Stomach smooth muscle (tissue), 2 donors: ENCODE measurements around the gene CAVIN3.

Experiments
- H3K27ac ChIP-seq: one replicate; pipeline ENCODE4 v1.7.0; 2013; ENCODE audit warnings: mild to moderate bottlenecking, low read length, inconsistent platforms
- H3K27me3 ChIP-seq, 2 donors: one replicate each; pipeline ENCODE4 v1.7.0; 2013; ENCODE audit warnings: low read length in 2 of 2; ENCODE audit not compliant: insufficient read depth in 2 of 2, control insufficient read depth in 1 of 2
- H3K36me3 ChIP-seq, 2 donors: one replicate each; pipeline ENCODE4 v1.7.0; 2013; ENCODE audit warnings: low read length in 2 of 2; ENCODE audit not compliant: control insufficient read depth in 2 of 2, insufficient read depth in 2 of 2
- H3K4me1 ChIP-seq: one replicate; pipeline ENCODE4 v1.7.0; 2013; ENCODE audit warnings: low read length; ENCODE audit not compliant: control insufficient read depth, insufficient read depth
- H3K4me3 ChIP-seq, 2 donors: one replicate each; pipeline ENCODE4 v1.7.0; 2013; ENCODE audit warnings: low read length in 2 of 2
- H3K9ac ChIP-seq, 2 donors: one replicate each; pipeline ENCODE4 v1.7.0; 2013; ENCODE audit warnings: low read length in 2 of 2, mild to moderate bottlenecking in 1 of 2
- H3K9me3 ChIP-seq, 2 donors: one replicate each; pipeline ENCODE4 v1.7.0; 2013; ENCODE audit warnings: low read length in 2 of 2; ENCODE audit not compliant: control insufficient read depth in 2 of 2
- donor health status: healthy.
- donor health status: Pancreatic carcinoma.

Gene CAVIN3, protein sequence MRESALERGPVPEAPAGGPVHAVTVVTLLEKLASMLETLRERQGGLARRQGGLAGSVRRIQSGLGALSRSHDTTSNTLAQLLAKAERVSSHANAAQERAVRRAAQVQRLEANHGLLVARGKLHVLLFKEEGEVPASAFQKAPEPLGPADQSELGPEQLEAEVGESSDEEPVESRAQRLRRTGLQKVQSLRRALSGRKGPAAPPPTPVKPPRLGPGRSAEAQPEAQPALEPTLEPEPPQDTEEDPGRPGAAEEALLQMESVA

DNA sequence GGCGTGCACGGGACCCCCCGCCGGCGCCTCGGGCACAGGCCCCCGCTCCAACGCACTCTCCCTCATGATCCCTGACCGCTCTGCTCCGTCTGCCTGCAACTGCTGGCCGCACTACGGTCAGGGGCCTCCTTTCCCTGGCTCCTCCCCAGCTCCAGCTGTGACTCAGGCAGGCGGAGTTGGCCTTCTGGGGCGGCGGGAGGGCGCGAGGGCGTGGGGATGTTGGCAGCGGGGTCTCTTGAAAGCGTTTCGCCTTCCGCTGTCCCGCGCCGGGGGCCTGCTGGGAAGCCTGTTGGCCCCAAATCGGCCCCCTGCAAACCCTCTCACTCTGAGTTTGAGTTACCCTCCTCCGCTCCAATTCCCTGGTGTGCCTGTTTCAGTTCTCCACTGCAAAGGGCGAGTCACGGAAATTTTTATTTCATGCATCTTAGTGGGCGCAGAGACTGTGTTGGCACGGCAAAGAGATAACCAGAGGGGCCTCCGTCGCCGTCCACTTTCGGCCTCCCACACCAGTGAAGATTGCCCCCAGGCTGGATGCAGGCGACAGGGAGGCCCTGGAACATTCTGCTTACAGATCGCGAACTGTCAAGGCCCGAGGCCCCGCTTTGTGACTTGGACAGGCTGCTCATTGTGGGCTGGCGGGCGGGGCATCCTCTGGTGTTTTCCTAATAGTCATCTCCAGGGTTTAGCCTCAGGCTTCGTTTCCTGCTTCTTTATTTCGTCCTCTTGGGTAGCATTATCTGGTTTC is at the start of gene CAVIN3:
TSS of gene CAVIN3 (minus strand) at position 91 of the 745 bp plus-strand sequence. CDS start at position 66, 25 bp downstream.
- H3K4me1 ChIP-seq: peaks cover 49% of the 10 kb centered on the region
- peak within 1 kb of the TSS; percentile 96 to 98 for H3K9ac ChIP-seq
- peak within 1 kb of the TSS; percentile 99 for H3K27ac ChIP-seq
- H3K36me3 ChIP-seq: peaks cover 0 to 2% of the 10 kb centered on the region in 2 donors
- no peaks in the 10 kb centered on the region for H3K9me3 ChIP-seq
- H3K4me3 ChIP-seq: peak within 1 kb of the TSS; percentile 83 to 86
- H3K27me3 ChIP-seq: no peaks in the 10 kb centered on the region

GRCh38 chr11:6365659-6366058 is 45.4 kb upstream of the CAVIN3 start:
- Histone ChIP-seq H3K4me1 (peaks cover 10% of the 10 kb centered on the region), H3K9ac (no peak overlapping the region), H3K36me3 (no peaks in the 10 kb centered on the region), H3K27ac (no peak overlapping the region), H3K27me3 (no peaks in the 10 kb centered on the region), H3K9me3 (no peaks in the 10 kb centered on the region), H3K4me3 (no peak overlapping the region)

DNA sequence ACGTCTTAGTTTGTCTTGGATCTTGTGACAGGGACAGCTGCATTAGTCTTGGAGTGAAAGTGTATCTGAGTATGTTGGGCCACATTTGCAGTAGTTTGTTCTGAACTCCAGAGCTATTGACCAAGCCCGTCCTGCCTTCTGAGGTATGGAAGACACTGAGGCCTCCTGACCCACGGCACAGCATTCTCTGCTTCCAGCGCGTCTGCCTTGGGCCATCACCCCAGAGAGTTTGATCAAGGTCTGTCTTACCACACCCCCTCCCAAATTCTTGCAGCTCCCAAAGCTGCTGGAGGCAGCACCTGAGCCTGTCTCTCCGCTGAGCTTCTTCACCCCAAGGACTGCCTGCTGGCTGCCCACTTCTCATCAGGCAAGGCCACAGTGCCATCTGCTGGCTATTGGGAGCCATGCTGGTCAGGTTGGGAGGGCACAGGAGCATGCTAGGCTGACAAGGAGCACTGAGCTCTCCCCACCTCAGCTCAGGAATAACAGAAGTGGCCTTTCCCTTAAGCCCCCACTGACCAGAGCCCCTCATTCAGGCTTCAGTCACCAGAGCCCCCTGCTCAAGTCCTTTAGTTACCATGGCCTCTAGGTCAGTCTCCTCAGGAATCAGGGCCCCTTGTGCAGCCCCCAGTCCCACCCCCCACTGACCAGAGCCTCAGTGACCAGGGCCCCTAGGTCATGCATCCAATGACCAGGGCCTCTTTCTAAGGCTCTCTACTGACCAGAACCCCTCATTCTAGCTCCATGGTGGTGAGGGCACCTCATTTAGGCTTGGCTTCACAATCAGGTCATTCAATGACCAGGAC is 42.8 kb upstream of the CAVIN3 start:
- no peaks in the 10 kb centered on the region for H3K9me3 ChIP-seq
- no peaks in the 10 kb centered on the region for H3K36me3 ChIP-seq
- no peaks in the 10 kb centered on the region for H3K27me3 ChIP-seq
- H3K4me1 ChIP-seq: peaks cover 10% of the 10 kb centered on the region
- H3K27ac ChIP-seq: no peak overlapping the region
- H3K9ac ChIP-seq: no peak overlapping the region
- no peak overlapping the region for H3K4me3 ChIP-seq

DNA sequence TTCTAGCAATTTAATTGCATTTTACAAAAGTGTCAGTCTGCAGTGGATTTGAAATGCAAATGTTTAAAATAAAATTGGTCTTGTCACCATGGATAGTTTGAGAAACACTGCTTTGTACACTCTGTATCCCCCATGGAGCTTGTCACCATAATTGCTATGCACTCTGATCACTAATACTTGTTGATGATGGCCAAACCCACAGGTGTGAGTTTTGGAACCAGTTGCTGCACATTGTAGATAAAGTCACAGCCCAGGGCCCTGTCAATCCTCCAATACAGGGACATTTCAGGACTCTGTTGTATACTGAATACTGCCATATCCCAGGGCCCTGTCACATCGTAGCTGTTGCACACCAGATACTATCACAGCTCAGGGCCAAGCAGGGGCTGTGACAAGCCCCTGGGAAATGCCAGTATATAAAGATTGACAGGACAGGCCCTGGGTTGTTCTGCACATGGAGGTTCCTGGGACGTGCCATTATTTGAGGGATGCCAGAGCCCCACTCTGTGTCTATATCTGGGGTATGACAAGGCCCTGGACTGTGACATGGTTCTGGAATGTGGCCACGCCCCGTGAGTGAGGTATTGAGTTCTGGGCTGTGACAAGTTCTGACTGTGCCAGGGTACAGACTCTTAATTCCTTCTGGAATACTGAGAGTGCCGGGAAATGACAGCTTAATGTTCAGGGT is 42.0 kb upstream of the CAVIN3 start:
- Histone ChIP-seq H3K36me3 (no peaks in the 10 kb centered on the region), H3K4me1 (peaks cover 10% of the 10 kb centered on the region), H3K4me3 (no peak overlapping the region), H3K9me3 (no peaks in the 10 kb centered on the region), H3K27me3 (no peaks in the 10 kb centered on the region), H3K27ac (no peak overlapping the region), H3K9ac (no peak overlapping the region)

DNA sequence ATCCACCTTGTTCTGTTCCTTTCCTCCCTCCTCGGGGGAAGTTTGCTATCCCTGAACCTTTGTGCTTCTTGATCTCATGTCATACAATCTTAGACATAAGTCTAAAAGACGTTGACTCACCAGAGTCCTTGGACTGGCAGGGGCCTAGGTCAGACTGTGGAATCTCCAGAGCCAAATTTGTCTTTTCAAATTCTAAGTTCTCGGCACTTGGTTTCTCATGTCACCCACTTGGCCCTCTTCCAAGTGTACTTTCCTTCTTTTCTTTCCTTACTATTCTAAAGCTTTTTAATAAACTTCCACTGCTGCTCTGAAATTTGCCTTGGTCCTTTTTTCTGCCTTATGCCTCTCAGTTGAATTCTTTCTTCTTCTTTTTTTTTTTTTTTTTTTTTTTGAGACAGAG is 39.9 kb upstream of the CAVIN3 start:
- Histone ChIP-seq H3K27ac (no peak overlapping the region), H3K4me1 (peaks cover 20% of the 10 kb centered on the region)

GRCh38 chr11:6357222-6357621 is 36.9 kb upstream of the CAVIN3 start:
- peak overlapping the region; percentile 46 for H3K27ac ChIP-seq
- H3K4me1 ChIP-seq: peaks cover 9% of the 10 kb centered on the region
- H3K27me3 ChIP-seq: no peaks in the 10 kb centered on the region
- no peaks in the 10 kb centered on the region for H3K9me3 ChIP-seq
- H3K9ac ChIP-seq: peak overlapping the region in 1 of 2 donors; percentile 2
- no peak overlapping the region for H3K4me3 ChIP-seq
- H3K36me3 ChIP-seq: no peaks in the 10 kb centered on the region

More for the DNA sequence above, 39.9 kb upstream of the CAVIN3 start:
- no peaks in the 10 kb centered on the region for H3K27me3 ChIP-seq
- no peaks in the 10 kb centered on the region for H3K36me3 ChIP-seq
- no peak overlapping the region for H3K4me3 ChIP-seq
- no peak overlapping the region for H3K9ac ChIP-seq
- no peaks in the 10 kb centered on the region for H3K9me3 ChIP-seq

DNA sequence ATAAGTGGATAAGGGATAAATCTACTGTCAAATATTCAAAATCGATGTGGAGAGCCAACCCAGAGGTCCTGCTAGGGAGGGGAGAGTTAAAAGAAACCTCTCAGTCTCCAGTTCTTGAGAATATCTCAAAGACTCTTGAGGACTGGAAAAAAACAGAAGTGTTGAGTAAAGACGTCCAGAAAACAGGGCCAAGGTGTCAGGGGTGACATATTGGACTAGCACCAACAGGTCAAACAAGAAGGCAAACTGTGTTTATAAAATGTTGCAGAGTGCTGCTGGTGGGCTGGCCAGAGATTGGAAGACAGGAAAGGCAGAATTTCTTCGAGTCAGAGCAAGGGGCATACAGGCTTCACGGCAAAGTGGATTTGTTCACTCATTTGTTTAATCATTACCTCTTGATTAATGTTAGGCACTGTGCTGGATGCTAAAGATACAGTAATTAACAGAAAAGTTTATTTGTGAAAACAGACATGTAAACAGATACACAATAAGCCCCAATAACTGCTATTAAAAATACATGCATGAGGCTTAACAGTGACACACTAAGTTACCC is 36.3 kb upstream of the CAVIN3 start:
- Histone ChIP-seq H3K9ac (no peak overlapping the region), H3K4me1 (peaks cover 9% of the 10 kb centered on the region), H3K27me3 (no peaks in the 10 kb centered on the region), H3K4me3 (no peak overlapping the region), H3K9me3 (no peaks in the 10 kb centered on the region), H3K27ac (peak overlapping the region; percentile 46), H3K36me3 (no peaks in the 10 kb centered on the region)

- no peaks in the 10 kb centered on the region for H3K9me3 ChIP-seq
- H3K36me3 ChIP-seq: no peaks in the 10 kb centered on the region
- no peak overlapping the region for H3K9ac ChIP-seq
- H3K4me1 ChIP-seq: peaks cover 9% of the 10 kb centered on the region
- H3K27me3 ChIP-seq: no peaks in the 10 kb centered on the region
- H3K27ac ChIP-seq: no peak overlapping the region
- no peak overlapping the region for H3K4me3 ChIP-seq
Measured at GRCh38 chr11:6354651-6355485, 34.6 kb upstream of the CAVIN3 start.

DNA sequence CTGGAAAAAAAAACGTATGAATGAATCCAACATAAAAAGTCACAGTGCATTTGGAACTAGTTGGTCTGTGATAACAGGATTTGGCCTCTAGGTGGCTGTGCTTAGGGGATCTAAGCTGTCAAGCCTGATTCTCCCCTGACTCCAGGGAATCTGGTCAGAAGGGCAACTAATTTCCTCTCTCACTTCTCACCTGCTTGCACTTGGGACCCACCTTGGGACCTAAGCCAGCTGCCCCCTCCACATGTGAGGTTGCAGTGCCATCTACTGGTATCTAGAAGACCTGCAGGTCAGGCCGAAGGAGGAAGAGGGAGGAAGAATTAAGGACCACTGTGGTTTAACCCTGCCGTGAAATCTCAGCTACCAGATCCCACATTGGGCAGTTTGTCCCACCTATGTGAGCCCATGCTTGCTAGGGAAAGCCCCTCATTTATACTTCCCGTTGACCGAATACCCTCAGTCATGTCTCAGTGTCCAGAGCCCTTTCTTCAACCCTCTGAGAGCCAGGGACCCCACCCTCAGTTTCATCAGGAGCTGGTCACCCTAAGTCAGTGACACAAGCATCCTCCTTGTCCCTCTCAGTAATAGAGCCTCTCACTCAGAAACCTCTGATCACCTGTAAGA is 33.2 kb upstream of the CAVIN3 start:
- Histone ChIP-seq H3K4me3 (no peak overlapping the region), H3K4me1 (peaks cover 9% of the 10 kb centered on the region), H3K27me3 (no peaks in the 10 kb centered on the region), H3K9me3 (no peaks in the 10 kb centered on the region), H3K27ac (no peak overlapping the region), H3K9ac (no peak overlapping the region), H3K36me3 (no peaks in the 10 kb centered on the region)
